Upper lobe of right lung (tissue), 1 donor: ENCODE results near the gene ANO2. TPM values are rescaled to one million over a fixed set of nuclear protein-coding genes. Genes with fewer than 3 reads are reported as not detected.

Source experiments
- ATAC-seq: fragments of 200-7000 bp; cut with Tn5 transposase; one replicate; pipeline ENCODE4 v1.9.1; 2020; ENCODE audit warnings: mild to moderate bottlenecking, moderate library complexity
- DNase-seq: peaks from one replicate; pipeline ENCODE4 v3.0.0-alpha.2; 2020
- H3K27ac ChIP-seq: fragments of 200-600 bp; one replicate; pipeline ENCODE4 v1.8.0; 2022
- H3K27me3 ChIP-seq: fragments of 200-600 bp; one replicate; pipeline ENCODE4 v1.8.0; 2022; ENCODE audit warnings: mild to moderate bottlenecking
- H3K36me3 ChIP-seq: fragments of 200-600 bp; one replicate; pipeline ENCODE4 v1.8.0; 2022
- H3K4me1 ChIP-seq: fragments of 200-600 bp; one replicate; pipeline ENCODE4 v1.8.0; 2022
- H3K4me3 ChIP-seq: fragments of 200-600 bp; one replicate; pipeline ENCODE4 v1.8.0; 2022; ENCODE audit warnings: mild to moderate bottlenecking
- H3K9me3 ChIP-seq: fragments of 200-600 bp; one replicate; pipeline ENCODE4 v1.8.0; 2022
- CTCF ChIP-seq: fragments of 200-600 bp; IDR thresholded peaks from one replicate; pipeline ENCODE4 v1.8.0; 2022; ENCODE audit warnings: antibody characterized with exemption
- intact Hi-C: fragments of 100-400 bp; cut with DNase I; formaldehyde crosslinking; loops from one replicate; pipeline ENCODE4 v1.11.0; 2022
- total RNA-seq: library from RNA; stranded (reverse); fragmentation: NEBNext Ultra II Directional; extraction: Animal tissue kit (Norgen Biotek cat#: 25700); gene quantifications from one replicate; pipeline ENCODE4 v1.2.1, GENCODE V29; 2021
- donor health status: DM: no; HTN: yes; CAD: no; lungs with severe emphysema.

The ANO2 gene
- total RNA-seq, 1 donor from 2014 or later = 36.8 TPM

GRCh38 chr12:5567016-5567725 is 377.9 kb downstream of the ANO2 start:
- DNase-seq = no peak

GRCh38 chr12:5565933-5566599 is 379.0 kb downstream of the ANO2 start:
- H3K36me3 ChIP-seq = no peaks in the 10 kb centered on the region
- DNase-seq = no peak
- H3K27me3 ChIP-seq = no peaks in the 10 kb centered on the region
- no peak overlapping the region for H3K4me3 ChIP-seq
- H3K9me3 ChIP-seq = no peaks in the 10 kb centered on the region
- no peak overlapping the region for H3K27ac ChIP-seq
- intact Hi-C loops = no loop called here
- ATAC-seq = no peak
- H3K4me1 ChIP-seq = peaks cover 5% of the 10 kb centered on the region
- no peak for TF ChIP-seq CTCF

More at GRCh38 chr12:5567016-5567725, 377.9 kb downstream of the ANO2 start:
- Histone ChIP-seq H3K4me1 (peaks cover 5% of the 10 kb centered on the region), H3K4me3 (no peak overlapping the region), H3K27ac (no peak overlapping the region), H3K9me3 (no peaks in the 10 kb centered on the region), H3K36me3 (no peaks in the 10 kb centered on the region), H3K27me3 (no peaks in the 10 kb centered on the region)
- peak; percentile 11 for ATAC-seq
- no peak for TF ChIP-seq CTCF
- intact Hi-C loops = no loop called here

- Histone ChIP-seq H3K9me3 (no peaks in the 10 kb centered on the region), H3K36me3 (no peaks in the 10 kb centered on the region), H3K4me1 (peaks cover 5% of the 10 kb centered on the region), H3K4me3 (no peak overlapping the region), H3K27me3 (no peaks in the 10 kb centered on the region), H3K27ac (no peak overlapping the region)
- ATAC-seq = no peak
- no peak for DNase-seq
- TF ChIP-seq CTCF = no peak
- intact Hi-C loops = no loop called here
Measured at GRCh38 chr12:5562581-5562980, 382.5 kb downstream of the ANO2 start.

- ATAC-seq = no peak
- DNase-seq = no peak
- Histone ChIP-seq H3K27ac (no peak overlapping the region), H3K27me3 (no peaks in the 10 kb centered on the region), H3K36me3 (no peaks in the 10 kb centered on the region), H3K4me3 (no peak overlapping the region), H3K9me3 (no peaks in the 10 kb centered on the region), H3K4me1 (peaks cover 5% of the 10 kb centered on the region)
- no peak for TF ChIP-seq CTCF
- intact Hi-C loops = no loop called here
Measured at GRCh38 chr12:5561846-5562245, 383.2 kb downstream of the ANO2 start.

GRCh38 chr12:5561057-5561456 is 384.0 kb downstream of the ANO2 start:
- no peaks in the 10 kb centered on the region for H3K9me3 ChIP-seq
- no peaks in the 10 kb centered on the region for H3K36me3 ChIP-seq
- no peak for TF ChIP-seq CTCF
- H3K27ac ChIP-seq = no peak overlapping the region
- no peak for ATAC-seq
- no peaks in the 10 kb centered on the region for H3K27me3 ChIP-seq
- H3K4me1 ChIP-seq = no peaks in the 10 kb centered on the region
- H3K4me3 ChIP-seq = no peak overlapping the region
- intact Hi-C loops = no loop called here
- DNase-seq = no peak
